K562 (cell line): Measurements from ENCODE around the gene WWC2. TPM values are rescaled to one million over a fixed set of nuclear protein-coding genes. Genes with fewer than 3 reads are reported as not detected.

Experiments
- ATAC-seq: fragments of 200-7000 bp; cut with Tn5 transposase; 3 replicates; pipeline ENCODE4 v1.9.1; 2020; ENCODE audit warnings: moderate library complexity
- BruUV-seq: library from RNA; stranded (reverse); fragments of 400-500 nt; replicated peaks from 2 replicates; lab custom pipeline; 2021; lab: Mats Ljungman, UMichigan
- CTCF ChIA-PET: fragments of 300-600 bp; formaldehyde crosslinking; extraction: SDS; loops from one replicate; lab custom pipeline; 2021; ENCODE audit warnings: low intra/inter-chr PET ratio; lab: Yijun Ruan, JAX
- POLR2A ChIA-PET: fragments of 300-600, 350-650 bp; sonication (Branson Sonifier 250); formaldehyde crosslinking; extraction: SDS; loops from one replicate; lab custom pipeline; 2021; ENCODE audit warnings: antibody characterized with exemption, inconsistent platforms; lab: Yijun Ruan, JAX
- DNase-seq, 4 experiments: peaks; one replicate each; pipeline versions ENCODE4 v3.0.0 to v3.0.0-alpha.2; 2011 to 2018; ENCODE audit warnings: low spot score in 3 of 4, mixed read lengths in 3 of 4; ENCODE audit errors: extremely low read depth in 1 of 4
- FAIRE-seq: peaks from 2 replicates; lab custom pipeline; 2011; peaks lifted over from hg19 to GRCh38; lab: Jason Lieb, UNC
- H2AFZ ChIP-seq: 2 replicates; pipeline ENCODE4 v1.6.0; 2011; ENCODE audit warnings: low read depth, low read length, control low read depth, inconsistent platforms
- H3K27ac ChIP-seq: fragments of 200-600 bp; 3 replicates; pipeline ENCODE4 v1.8.0; 2011; ENCODE audit warnings: low read depth, mild to moderate bottlenecking, control low read depth, inconsistent platforms, low read length, moderate library complexity, mixed read lengths; ENCODE audit errors: extremely low read depth
- H3K27me3 ChIP-seq, 2 experiments: fragments of 300-600 bp in 1 of 2; 2 replicates in 1 of 2; 3 replicates in 1 of 2; pipeline versions ENCODE4 v1.6.0 to v1.8.0; 2011; ENCODE audit warnings: inconsistent platforms in 2 of 2, low read length in 2 of 2, mild to moderate bottlenecking in 1 of 2, mixed read lengths in 1 of 2, moderate library complexity in 1 of 2; ENCODE audit not compliant: control insufficient read depth in 2 of 2, insufficient read depth in 2 of 2
- H3K36me3 ChIP-seq: fragments of 300-600 bp; 3 replicates; pipeline ENCODE4 v1.8.0; 2011; ENCODE audit warnings: mild to moderate bottlenecking, low read length, inconsistent platforms; ENCODE audit not compliant: control insufficient read depth, insufficient read depth
- H3K4me1 ChIP-seq, 2 experiments: fragments of 200-600 bp in 1 of 2; replicated peaks in 1 of 2; 2 replicates in 1 of 2; 3 replicates in 1 of 2; pipeline versions ENCODE4 v1.5.1 to v1.8.0; 2011; ENCODE audit warnings: inconsistent platforms in 2 of 2, low read length in 2 of 2, mild to moderate bottlenecking in 1 of 2, mixed read lengths in 1 of 2, moderate library complexity in 1 of 2; ENCODE audit not compliant: control insufficient read depth in 2 of 2, insufficient read depth in 2 of 2
- H3K4me2 ChIP-seq: 2 replicates; pipeline ENCODE4 v1.6.1; 2011; ENCODE audit warnings: low read length, control low read depth, inconsistent platforms, mixed read lengths; ENCODE audit not compliant: insufficient read depth
- H3K4me3 ChIP-seq: fragments of 200-600 bp; sonication (generic), shearing (Covaris generic); 2 replicates; pipeline ENCODE4 v1.5.1; 2016; ENCODE audit warnings: control low read depth, inconsistent platforms
- H3K79me2 ChIP-seq: fragments of 200-600 bp; 3 replicates; pipeline ENCODE4 v1.8.0; 2011; ENCODE audit warnings: low read length, inconsistent platforms; ENCODE audit not compliant: control insufficient read depth, insufficient read depth
- H3K9ac ChIP-seq, 2 experiments: 2 replicates each; pipeline versions ENCODE4 v1.6.0 to v1.6.1; 2011; ENCODE audit warnings: low read depth in 2 of 2, low read length in 2 of 2, control low read depth in 1 of 2, inconsistent platforms in 1 of 2, mild to moderate bottlenecking in 1 of 2, mixed read lengths in 1 of 2; ENCODE audit not compliant: insufficient read depth in 1 of 2
- H3K9me1 ChIP-seq: one replicate; pipeline ENCODE4 v1.6.0; 2011; ENCODE audit warnings: inconsistent platforms, mild to moderate bottlenecking, low read length, moderate library complexity; ENCODE audit not compliant: control insufficient read depth, insufficient read depth
- H3K9me3 ChIP-seq: replicated peaks from 2 replicates; pipeline ENCODE4 v1.5.1; 2011; ENCODE audit warnings: low read depth, low read length, inconsistent platforms; ENCODE audit not compliant: control insufficient read depth, insufficient read depth
- H4K20me1 ChIP-seq: replicated peaks from 2 replicates; pipeline ENCODE4 v1.6.1; 2011; ENCODE audit warnings: low read length, inconsistent platforms, mixed read lengths; ENCODE audit not compliant: control insufficient read depth, insufficient read depth
- ELF2 ChIP-seq: fragments of 250-450 bp; sonication (Bioruptor Pico); IDR thresholded peaks from 2 replicates; pipeline ENCODE4 v1.5.0; 2021; ENCODE audit warnings: mild to moderate bottlenecking
- RBM17 ChIP-seq: fragments of 200-400 bp; formaldehyde crosslinking; IDR thresholded peaks from 2 replicates; pipeline ENCODE4 v1.6.1; 2017; ENCODE audit warnings: low read depth, mild to moderate bottlenecking, low read length, borderline replicate concordance
- RBM34 ChIP-seq: fragments of 200-400 bp; formaldehyde crosslinking; IDR thresholded peaks from 2 replicates; pipeline ENCODE4 v1.6.1; 2018; ENCODE audit warnings: low read length, borderline replicate concordance; ENCODE audit not compliant: insufficient read depth
- RUNX1 ChIP-seq: sonication (generic); IDR thresholded peaks from 2 replicates; pipeline ENCODE4 v1.6.1; 2016; ENCODE audit warnings: antibody characterized with exemption, low read depth
- SIX5 ChIP-seq, 2 experiments: IDR thresholded peaks; 2 replicates each; pipeline ENCODE4 v1.6.1; 2011; ENCODE audit warnings: low read length in 2 of 2, borderline replicate concordance in 1 of 2, low read depth in 1 of 2, mild to moderate bottlenecking in 1 of 2, moderate library complexity in 1 of 2; ENCODE audit not compliant: insufficient read depth in 1 of 2
- TCFL5 ChIP-seq: fragments of 250-450 bp; sonication (Bioruptor Pico); conservative IDR thresholded peaks from 2 replicates; pipeline ENCODE4 v1.6.1; 2021; ENCODE audit warnings: mild to moderate bottlenecking, moderate library complexity, matching md5 sums
- YBX1 ChIP-seq: fragments of 450-650 bp; IDR thresholded peaks from 2 replicates; pipeline ENCODE4 v1.7.1; 2016; ENCODE audit warnings: mild to moderate bottlenecking
- ZNF57 ChIP-seq: fragments of 450-650 bp; formaldehyde crosslinking; IDR thresholded peaks from 2 replicates; pipeline ENCODE4 v1.4.0; 2020; ENCODE audit warnings: mild to moderate bottlenecking, moderate library complexity
- WGBS: fragments of 100-300 bp; shearing (Covaris generic); methylation state at CpG from one replicate; pipeline ENCODE4 v1.1.6; 2016; ENCODE audit warnings: low coverage, mixed read lengths; ENCODE audit not compliant: insufficient coverage; ENCODE audit errors: missing lambda C conversion rate; 5-methylcytosine and 5-hydroxymethylcytosine counted together
- in situ Hi-C: fragments of 300-500 bp; cut with MboI; formaldehyde crosslinking; loops from 4 replicates; pipeline ENCODE4 v1.15.0; 2018; ENCODE audit warnings: inconsistent platforms, mixed read lengths
- intact Hi-C: fragments of 100-400 bp; cut with micrococcal nuclease; formaldehyde crosslinking; loops from 2 replicates; pipeline ENCODE4 v1.14.2; 2022
- polyA plus RNA-seq, 8 experiments: library from polyadenylated mRNA; depleted of rRNA in 4 of 8; stranded (reverse) in 5 of 8; unstranded in 3 of 8; fragments of >200 nt; fragmentation: Nextera tagmentation in 2 of 8; fragmentation: Illumina TruSeq in 1 of 8; extraction: Ambion mirVana in 2 of 8; extraction: Trizol in 1 of 8; gene quantifications; 2 replicates each; pipeline versions ENCODE4 v1.2.1 to v1.2.3, GENCODE V29; 2011 to 2014; ENCODE audit warnings: inconsistent platforms in 1 of 8, missing spikeins in 1 of 8
- total RNA-seq, 7 experiments: library from RNA; depleted of rRNA in 6 of 7; stranded (reverse); fragments of >200 nt in 6 of 7; fragmentation: Illumina TruSeq in 2 of 7; extraction: Trizol in 2 of 7; gene quantifications; 2 replicates each; pipeline versions ENCODE4 v1.2.1 to v1.2.3, GENCODE V29; 2011 to 2021; ENCODE audit warnings: low replicate concordance in 1 of 7

WWC2 gene
- total and polyA plus RNA-seq, 9 of the 15 experiments (the other 6 are each of a cell fraction or from before 2014, with no cell fraction given) = 3.7 to 39.4 (median 19.6) TPM

DNA sequence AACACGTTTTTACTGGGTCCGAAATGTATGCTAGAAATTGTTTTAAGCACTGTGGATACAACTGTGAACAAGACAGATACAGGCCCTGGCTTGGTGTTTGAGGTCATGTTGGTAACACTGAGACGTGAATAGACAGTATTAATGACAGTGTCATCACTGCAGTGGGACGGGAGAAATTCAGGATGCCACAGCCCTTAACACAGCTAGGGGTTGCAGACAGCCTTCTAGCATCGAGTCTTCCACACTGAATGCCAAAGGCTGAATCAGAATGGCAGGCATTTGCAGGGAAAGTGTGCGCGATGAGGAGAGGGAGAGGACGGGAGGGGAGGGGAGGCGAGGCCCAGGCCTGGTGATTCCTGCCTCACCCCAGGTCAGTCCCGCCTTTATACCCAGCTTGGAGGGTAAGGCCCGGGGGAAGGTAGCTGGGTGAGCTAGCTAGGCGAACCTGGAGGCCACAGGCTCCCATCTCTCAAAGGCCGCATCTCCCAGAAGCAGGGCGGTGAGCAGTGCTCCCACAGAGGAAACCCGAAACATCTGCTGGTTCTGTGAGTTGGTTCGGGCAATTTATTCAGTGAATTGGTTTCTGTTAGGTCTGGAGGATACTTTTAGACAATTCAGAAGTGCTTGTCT is 267.3 kb downstream of the WWC2 start:
- peaks cover 4 to 6% of the 10 kb centered on the region in 2 experiments; a peak in 3 of 5 replicates for H3K4me1 ChIP-seq
- no peaks in the 10 kb centered on the region for H3K27me3 ChIP-seq
- no TSS peak for BruUV-seq
- ChIA-PET CTCF (no interaction called here), POLR2A (no interaction called here)
- no peak overlapping the region for H3K27ac ChIP-seq
- no peaks in the 10 kb centered on the region for H4K20me1 ChIP-seq
- no peaks in the 10 kb centered on the region for H3K9me1 ChIP-seq
- intact Hi-C loops = no loop called here
- H3K9me3 ChIP-seq = no peaks in the 10 kb centered on the region
- in situ Hi-C loops = no loop called here
- H3K4me2 ChIP-seq = no peak overlapping the region
- TF ChIP-seq TCFL5 (CRISPR knock-in tag) (no peak), RUNX1 (no peak), SIX5 (IDR thresholded peaks at IDR 0.05; ENCODE audit: borderline replicate concordance in 1 of 2, insufficient read depth in 1 of 2, low read depth in 1 of 2, low read length in 2 of 2) (no peak), ELF2 (CRISPR knock-in tag) (no peak), RBM34 (no peak), ZNF57 (CRISPR knock-in tag) (no peak), RBM17 (no peak), YBX1 (no peak)
- H3K79me2 ChIP-seq = no peaks in the 10 kb centered on the region
- peak overlapping the region in 1 of 2 experiments; percentile 42; a peak in 1 of 4 replicates for H3K9ac ChIP-seq
- ATAC-seq (no peak), FAIRE-seq (no peak), DNase-seq (no peak)
- 55% methylated on average over 16 of the region's 16 CpGs for WGBS
- no peaks in the 10 kb centered on the region for H3K36me3 ChIP-seq
- H2AFZ ChIP-seq = no peak overlapping the region
- no peak overlapping the region for H3K4me3 ChIP-seq
